OCI-LY1 (cell line): ENCODE results near the gene CHST3.

ENCODE experiments used
- H2AFZ ChIP-seq: fragments of 200-600 bp; sonication (generic), shearing (Covaris generic); 2 replicates; pipeline ENCODE4 v1.6.0; 2014; ENCODE audit warnings: antibody characterized with exemption, mild to moderate bottlenecking, low read length
- H3F3A ChIP-seq: fragments of 200-600 bp; sonication (generic), shearing (Covaris generic); 2 replicates; pipeline ENCODE4 v1.6.0; 2014; ENCODE audit warnings: mild to moderate bottlenecking, antibody characterized with exemption, low read length, moderate library complexity; ENCODE audit not compliant: insufficient read depth
- H3K27ac ChIP-seq: fragments of 200-600 bp; sonication (generic); 2 replicates; pipeline ENCODE4 v1.5.1; 2014; ENCODE audit warnings: low read length, mixed run types, mild to moderate bottlenecking, low read depth; ENCODE audit not compliant: poor library complexity, severe bottlenecking
- H3K27me3 ChIP-seq: fragments of 200-600 bp; sonication (generic); 2 replicates; pipeline ENCODE4 v1.6.0; 2014; ENCODE audit warnings: antibody characterized with exemption, mild to moderate bottlenecking, low read length, moderate library complexity; ENCODE audit not compliant: insufficient read depth
- H3K36me3 ChIP-seq: fragments of 200-600 bp; sonication (generic); 2 replicates; pipeline ENCODE4 v1.6.1; 2014; ENCODE audit warnings: mild to moderate bottlenecking, antibody characterized with exemption, low read length, moderate library complexity, mixed read lengths; ENCODE audit not compliant: insufficient read depth
- H3K4me1 ChIP-seq: fragments of 200-600 bp; sonication (generic); 2 replicates; pipeline ENCODE4 v1.5.1; 2014; ENCODE audit warnings: mild to moderate bottlenecking, low read length, moderate library complexity; ENCODE audit not compliant: insufficient read depth, severe bottlenecking
- H3K4me2 ChIP-seq: fragments of 200-600 bp; sonication (generic), shearing (Covaris generic); 2 replicates; pipeline ENCODE4 v1.6.1; 2014; ENCODE audit warnings: low read length
- H3K4me3 ChIP-seq: fragments of 200-600 bp; sonication (generic); 2 replicates; pipeline ENCODE4 v1.5.1; 2014; ENCODE audit warnings: low read length, low read depth, mild to moderate bottlenecking, mixed read lengths; ENCODE audit not compliant: poor library complexity, severe bottlenecking
- H3K79me2 ChIP-seq: fragments of 200-600 bp; shearing (Covaris generic); 2 replicates; pipeline ENCODE4 v1.6.1; 2016; ENCODE audit warnings: mixed run types, low read length, mixed read lengths; ENCODE audit not compliant: insufficient read depth
- H3K9ac ChIP-seq: fragments of 200-600 bp; sonication (generic), shearing (Covaris generic); 2 replicates; pipeline ENCODE4 v1.6.1; 2014; ENCODE audit warnings: mild to moderate bottlenecking, low read length, mixed read lengths
- H3K9me2 ChIP-seq: fragments of 200-600 bp; sonication (generic), shearing (Covaris generic); 2 replicates; pipeline ENCODE4 v1.6.1; 2014; ENCODE audit warnings: low read depth, mild to moderate bottlenecking, low read length, mixed read lengths
- H3K9me3 ChIP-seq: fragments of 200-600 bp; shearing (Covaris generic); 2 replicates; pipeline ENCODE4 v1.6.1; 2014; ENCODE audit warnings: low read length, mixed read lengths
- H4K20me1 ChIP-seq: fragments of 200-600 bp; sonication (generic), shearing (Covaris generic); 2 replicates; pipeline ENCODE4 v1.6.0; 2016; ENCODE audit warnings: mild to moderate bottlenecking, low read length; ENCODE audit not compliant: insufficient read depth
- EZH2 ChIP-seq: fragments of 200-600 bp; sonication (generic), shearing (Covaris generic); IDR thresholded peaks from 2 replicates; pipeline ENCODE4 v1.8.0; 2017; ENCODE audit warnings: borderline replicate concordance, mixed run types, mild to moderate bottlenecking, antibody characterized with exemption, low read length, moderate library complexity, mixed read lengths
- TF ChIP-seq, protein P1 (sequence below): fragments of 200-600 bp; sonication (generic), shearing (Covaris generic); IDR thresholded peaks from 2 replicates; pipeline ENCODE4 v1.5.1; 2017; ENCODE audit warnings: mild to moderate bottlenecking, antibody characterized with exemption, low read length, moderate library complexity, mixed read lengths

CHST3 gene

DNA sequence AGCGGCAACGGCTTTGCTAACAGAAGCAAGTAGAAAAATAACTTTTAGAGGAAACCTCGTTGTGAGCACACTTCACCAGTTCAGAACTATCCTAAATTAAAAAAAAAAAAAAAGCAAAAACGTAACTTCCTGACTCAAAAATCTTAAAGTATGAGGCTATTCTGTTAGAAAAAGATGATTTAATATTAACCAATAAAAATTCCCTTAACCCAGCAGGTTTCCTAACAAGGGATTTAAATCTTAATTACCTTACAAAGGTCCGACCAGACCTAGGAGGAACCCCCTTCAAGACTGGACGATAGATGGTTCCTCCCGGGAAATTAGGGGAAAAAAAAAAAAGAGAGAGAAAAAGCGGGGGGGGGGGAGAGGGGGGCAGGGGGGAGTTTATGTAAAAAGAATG is 22.9 kb upstream of the CHST3 start:
- TF ChIP-seq EZH2: no peak
- TF ChIP-seq, protein P1, sequence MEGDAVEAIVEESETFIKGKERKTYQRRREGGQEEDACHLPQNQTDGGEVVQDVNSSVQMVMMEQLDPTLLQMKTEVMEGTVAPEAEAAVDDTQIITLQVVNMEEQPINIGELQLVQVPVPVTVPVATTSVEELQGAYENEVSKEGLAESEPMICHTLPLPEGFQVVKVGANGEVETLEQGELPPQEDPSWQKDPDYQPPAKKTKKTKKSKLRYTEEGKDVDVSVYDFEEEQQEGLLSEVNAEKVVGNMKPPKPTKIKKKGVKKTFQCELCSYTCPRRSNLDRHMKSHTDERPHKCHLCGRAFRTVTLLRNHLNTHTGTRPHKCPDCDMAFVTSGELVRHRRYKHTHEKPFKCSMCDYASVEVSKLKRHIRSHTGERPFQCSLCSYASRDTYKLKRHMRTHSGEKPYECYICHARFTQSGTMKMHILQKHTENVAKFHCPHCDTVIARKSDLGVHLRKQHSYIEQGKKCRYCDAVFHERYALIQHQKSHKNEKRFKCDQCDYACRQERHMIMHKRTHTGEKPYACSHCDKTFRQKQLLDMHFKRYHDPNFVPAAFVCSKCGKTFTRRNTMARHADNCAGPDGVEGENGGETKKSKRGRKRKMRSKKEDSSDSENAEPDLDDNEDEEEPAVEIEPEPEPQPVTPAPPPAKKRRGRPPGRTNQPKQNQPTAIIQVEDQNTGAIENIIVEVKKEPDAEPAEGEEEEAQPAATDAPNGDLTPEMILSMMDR: no peak
- no peaks in the 10 kb centered on the region for H3F3A ChIP-seq
- no peak overlapping the region for H3K4me2 ChIP-seq
- H4K20me1 ChIP-seq: no peaks in the 10 kb centered on the region
- H3K4me3 ChIP-seq: no peak overlapping the region
- no peak overlapping the region for H2AFZ ChIP-seq
- no peaks in the 10 kb centered on the region for H3K4me1 ChIP-seq
- no peak overlapping the region for H3K27ac ChIP-seq
- no peaks in the 10 kb centered on the region for H3K79me2 ChIP-seq
- no peak overlapping the region for H3K9ac ChIP-seq
- H3K9me2 ChIP-seq: no peaks in the 10 kb centered on the region
- H3K36me3 ChIP-seq: no peaks in the 10 kb centered on the region; the same call in 1 of the 2 replicates
- peaks cover 3% of the 10 kb centered on the region for H3K9me3 ChIP-seq
- H3K27me3 ChIP-seq: peaks cover 7% of the 10 kb centered on the region; the same call in 1 of the 2 replicates

- peaks cover 17% of the 10 kb centered on the region for H3K9me3 ChIP-seq
- no peak overlapping the region for H2AFZ ChIP-seq
- H3K27me3 ChIP-seq: no peaks in the 10 kb centered on the region
- H4K20me1 ChIP-seq: no peaks in the 10 kb centered on the region
- H3K4me2 ChIP-seq: no peak overlapping the region
- H3K36me3 ChIP-seq: no peaks in the 10 kb centered on the region
- H3F3A ChIP-seq: no peaks in the 10 kb centered on the region
- H3K9ac ChIP-seq: no peak overlapping the region
- no peak for TF ChIP-seq EZH2
- TF ChIP-seq, protein P1: no peak
- H3K27ac ChIP-seq: no peak overlapping the region
- no peaks in the 10 kb centered on the region for H3K9me2 ChIP-seq
- H3K4me3 ChIP-seq: no peak overlapping the region
- H3K79me2 ChIP-seq: no peaks in the 10 kb centered on the region
- no peaks in the 10 kb centered on the region for H3K4me1 ChIP-seq
Observed at GRCh38 chr10:71945819-71946474, 18.2 kb upstream of the CHST3 start.

- H3K9me2 ChIP-seq: no peaks in the 10 kb centered on the region
- no peak overlapping the region for H3K27ac ChIP-seq
- no peak overlapping the region for H3K4me3 ChIP-seq
- TF ChIP-seq, protein P1: no peak
- TF ChIP-seq EZH2: no peak
- H3K27me3 ChIP-seq: no peaks in the 10 kb centered on the region
- no peaks in the 10 kb centered on the region for H4K20me1 ChIP-seq
- H3K4me1 ChIP-seq: no peaks in the 10 kb centered on the region
- H3K79me2 ChIP-seq: no peaks in the 10 kb centered on the region
- H3K9me3 ChIP-seq: peaks cover 17% of the 10 kb centered on the region
- H3K36me3 ChIP-seq: no peaks in the 10 kb centered on the region
- no peaks in the 10 kb centered on the region for H3F3A ChIP-seq
- no peak overlapping the region for H3K9ac ChIP-seq
- no peak overlapping the region for H3K4me2 ChIP-seq
- no peak overlapping the region for H2AFZ ChIP-seq
Observed at GRCh38 chr10:71946700-71947099, 17.5 kb upstream of the CHST3 start.
